HEK293 (cell line): ENCODE measurements around the gene MISFA.

Experiments used
- CTCF ChIA-PET: fragments of 350-600 bp; formaldehyde crosslinking; extraction: SDS; loops from one replicate; lab custom pipeline; 2021; ENCODE audit warnings: antibody characterized with exemption; lab: Yijun Ruan, JAX
- POLR2A ChIA-PET: fragments of 300-600 bp; formaldehyde crosslinking; extraction: SDS; loops from one replicate; lab custom pipeline; 2020; ENCODE audit warnings: antibody characterized with exemption, inconsistent platforms; lab: Yijun Ruan, JAX
- H3K27ac ChIP-seq: fragments of 200-500 bp; sonication (Bioruptor generic); 2 replicates; pipeline ENCODE4 v1.5.1; 2014; ENCODE audit warnings: low read depth, low read length, control low read depth, inconsistent platforms; ENCODE audit errors: extremely low read depth
- H3K36me3 ChIP-seq, 2 experiments: fragments of 200-500 bp in 1 of 2; sonication (Bioruptor generic) in 1 of 2; 1 replicate in 1 of 2; 2 replicates in 1 of 2; pipeline ENCODE4 v1.5.1; 2014 to 2017; ENCODE audit warnings: inconsistent platforms in 2 of 2, low read length in 2 of 2; ENCODE audit not compliant: control insufficient read depth in 2 of 2, insufficient read depth in 1 of 2
- H3K4me1 ChIP-seq: fragments of 200-500 bp; sonication (Bioruptor generic); 2 replicates; pipeline ENCODE4 v1.5.1; 2014; ENCODE audit warnings: mild to moderate bottlenecking, low read length, inconsistent platforms; ENCODE audit not compliant: control insufficient read depth, insufficient read depth
- H3K4me3 ChIP-seq: 2 replicates; pipeline ENCODE4 v1.5.1; 2011; ENCODE audit warnings: low read depth, mild to moderate bottlenecking, control low read depth, low read length, moderate library complexity
- H3K9me3 ChIP-seq: fragments of 200-500 bp; sonication (Bioruptor generic); 2 replicates; pipeline ENCODE4 v1.5.1; 2014; ENCODE audit warnings: low read depth, low read length, inconsistent platforms; ENCODE audit not compliant: control insufficient read depth, insufficient read depth
- GFI1B ChIP-seq: fragments of 450-650 bp; formaldehyde crosslinking; IDR thresholded peaks from 2 replicates; pipeline ENCODE4 v1.5.1; 2016; ENCODE audit warnings: missing biosample characterization, missing genetic modification characterization
- HOXA7 ChIP-seq: sonication (generic); formaldehyde crosslinking; IDR thresholded peaks from 2 replicates; pipeline ENCODE4 v1.8.1; 2022; ENCODE audit warnings: missing genetic modification reagents, borderline replicate concordance
- KLF10 ChIP-seq: fragments of 450-650 bp; IDR thresholded peaks from 2 replicates; pipeline ENCODE4 v1.5.1; 2018; ENCODE audit warnings: missing biosample characterization, mild to moderate bottlenecking, missing genetic modification characterization
- KLF7 ChIP-seq: fragments of 450-650 bp; formaldehyde crosslinking; IDR thresholded peaks from 2 replicates; pipeline ENCODE4 v1.5.1; 2016; ENCODE audit warnings: missing biosample characterization, missing genetic modification characterization, borderline replicate concordance
- KLF8 ChIP-seq: fragments of 450-650 bp; formaldehyde crosslinking; IDR thresholded peaks from 2 replicates; pipeline ENCODE4 v1.5.1; 2016; ENCODE audit warnings: missing biosample characterization, missing genetic modification characterization
- MZF1 ChIP-seq: fragments of 450-650 bp; formaldehyde crosslinking; IDR thresholded peaks from 2 replicates; pipeline ENCODE4 v1.5.1; 2017; ENCODE audit warnings: missing biosample characterization, missing genetic modification characterization, borderline replicate concordance
- PBX3 ChIP-seq: sonication (generic); formaldehyde crosslinking; IDR thresholded peaks from 2 replicates; pipeline ENCODE4 v1.8.1; 2022; ENCODE audit warnings: mild to moderate bottlenecking, moderate library complexity, missing genetic modification reagents
- SCRT2 ChIP-seq: fragments of 450-650 bp; formaldehyde crosslinking; IDR thresholded peaks from 2 replicates; pipeline ENCODE4 v1.5.1; 2016; ENCODE audit warnings: missing biosample characterization, missing genetic modification characterization
- TCF7L2 ChIP-seq: IDR thresholded peaks from 2 replicates; pipeline ENCODE4 v1.6.1; 2011; ENCODE audit warnings: low read depth, mild to moderate bottlenecking, inconsistent platforms, low read length, moderate library complexity, borderline replicate concordance
- ZBTB1 ChIP-seq: fragments of 450-650 bp; formaldehyde crosslinking; IDR thresholded peaks from 2 replicates; pipeline ENCODE4 v1.5.1; 2016; ENCODE audit warnings: missing biosample characterization, missing genetic modification characterization
- ZBTB17 ChIP-seq: fragments of 450-650 bp; formaldehyde crosslinking; IDR thresholded peaks from 2 replicates; pipeline ENCODE4 v1.5.1; 2016; ENCODE audit warnings: missing biosample characterization, missing genetic modification characterization
- ZFP3 ChIP-seq: fragments of 450-650 bp; formaldehyde crosslinking; IDR thresholded peaks from 2 replicates; pipeline ENCODE4 v1.5.1; 2016; ENCODE audit warnings: low read depth, missing biosample characterization, missing genetic modification characterization
- ZNF121 ChIP-seq: fragments of 450-650 bp; formaldehyde crosslinking; IDR thresholded peaks from 2 replicates; pipeline ENCODE4 v1.5.1; 2016; ENCODE audit warnings: missing biosample characterization, missing genetic modification characterization
- ZNF132 ChIP-seq: fragments of 450-650 bp; formaldehyde crosslinking; IDR thresholded peaks from 2 replicates; pipeline ENCODE4 v1.5.1; 2017; ENCODE audit warnings: missing biosample characterization, missing genetic modification characterization, borderline replicate concordance
- ZNF184 ChIP-seq: fragments of 450-650 bp; IDR thresholded peaks from 2 replicates; pipeline ENCODE4 v1.5.1; 2018; ENCODE audit warnings: missing biosample characterization, mild to moderate bottlenecking, missing genetic modification characterization
- ZNF221 ChIP-seq: fragments of 450-650 bp; formaldehyde crosslinking; IDR thresholded peaks from 2 replicates; pipeline ENCODE4 v1.5.1; 2017; ENCODE audit warnings: missing biosample characterization, missing genetic modification characterization, borderline replicate concordance
- ZNF391 ChIP-seq: fragments of 450-650 bp; formaldehyde crosslinking; IDR thresholded peaks from 2 replicates; pipeline ENCODE4 v1.5.1; 2016; ENCODE audit warnings: low read depth, missing biosample characterization, missing genetic modification characterization, borderline replicate concordance
- ZNF548 ChIP-seq: fragments of 450-650 bp; formaldehyde crosslinking; IDR thresholded peaks from 2 replicates; pipeline ENCODE4 v1.5.1; 2016; ENCODE audit warnings: missing biosample characterization, missing genetic modification characterization
- ZNF549 ChIP-seq: fragments of 450-650 bp; IDR thresholded peaks from 2 replicates; pipeline ENCODE4 v1.5.1; 2018; ENCODE audit warnings: missing biosample characterization, missing genetic modification characterization, mild to moderate bottlenecking, inconsistent platforms, moderate library complexity
- ZNF791 ChIP-seq: fragments of 450-650 bp; formaldehyde crosslinking; IDR thresholded peaks from 2 replicates; pipeline ENCODE4 v1.5.1; 2016; ENCODE audit warnings: missing biosample characterization, missing genetic modification characterization
- ZNF837 ChIP-seq: fragments of 450-650 bp; formaldehyde crosslinking; IDR thresholded peaks from 2 replicates; pipeline ENCODE4 v1.5.1; 2016; ENCODE audit warnings: missing biosample characterization, missing genetic modification characterization
- ZSCAN30 ChIP-seq: fragments of 450-650 bp; IDR thresholded peaks from 2 replicates; pipeline ENCODE4 v1.5.1; 2018; ENCODE audit warnings: missing biosample characterization, mild to moderate bottlenecking, missing genetic modification characterization, moderate library complexity
- TF ChIP-seq, protein P1 (sequence below): fragments of 450-650 bp; formaldehyde crosslinking; IDR thresholded peaks from 2 replicates; pipeline ENCODE4 v1.5.1; 2016; ENCODE audit warnings: missing biosample characterization, missing genetic modification characterization
- TF ChIP-seq, protein P2 (sequence below): fragments of 450-650 bp; formaldehyde crosslinking; IDR thresholded peaks from 2 replicates; pipeline ENCODE4 v1.5.1; 2016; ENCODE audit warnings: missing biosample characterization, missing genetic modification characterization

Gene MISFA

GRCh38 chr11:18599739-18600230 is at the start of gene MISFA:
TSS of gene MISFA (plus strand) at chr11:18599789. CDS start at chr11:18599929, 140 bp downstream.
- ChIA-PET CTCF (interaction anchor here (0.7 kb wide), 2 partner anchors 413 to 897 kb away, joined by 3 read pairs; no protein-coding TSS in a partner anchor), POLR2A (no interaction called here)
- TF ChIP-seq KLF8, result no peak
- no peak for TF ChIP-seq ZNF132 (tag by site-specific recombination)
- Histone ChIP-seq H3K9me3 (no peaks in the 10 kb centered on the region), H3K27ac (no peak within 1 kb of the TSS), H3K36me3 (peaks cover 0 to 14% of the 10 kb centered on the region in 2 experiments; a peak in 2 of 3 replicates), H3K4me1 (no peaks in the 10 kb centered on the region), H3K4me3 (no peak within 1 kb of the TSS)

DNA sequence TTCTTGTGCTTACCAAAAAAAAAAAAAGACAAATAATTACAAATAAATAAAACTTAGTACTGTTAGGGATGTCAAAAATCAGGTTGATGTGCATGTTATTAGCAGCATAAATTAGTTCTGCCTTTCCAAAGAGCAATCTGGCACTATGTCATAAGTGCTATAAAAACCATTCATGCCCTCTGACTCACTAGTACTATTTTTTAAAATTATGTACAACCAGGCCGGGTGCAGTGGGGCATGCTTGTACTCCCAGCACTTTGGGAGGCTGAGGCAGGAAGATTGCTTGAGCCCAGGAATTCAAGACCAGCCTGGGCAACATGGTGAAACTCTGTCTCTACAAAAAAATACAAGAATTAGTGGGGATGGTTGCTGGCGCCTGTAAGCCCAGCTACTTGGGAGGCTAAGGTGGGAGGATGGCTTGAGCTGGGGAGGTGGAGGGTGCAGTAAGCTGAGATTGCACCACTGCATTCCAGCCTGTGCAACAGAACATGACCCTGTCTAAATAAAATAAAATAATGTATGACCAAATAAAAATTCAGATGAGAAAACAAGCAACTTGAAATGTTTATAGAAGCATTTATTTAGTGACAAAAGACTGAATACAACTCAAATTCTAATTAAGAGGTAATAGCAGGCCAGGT is 36.4 kb upstream of the MISFA start:
- TF ChIP-seq TCF7L2 (no peak), ZBTB1 (tag by site-specific recombination) (no peak), PBX3 (CRISPR knock-in tag) (no peak), ZBTB17 (tag by site-specific recombination) (no peak), SCRT2 (tag by site-specific recombination) (no peak), ZNF391 (tag by site-specific recombination) (no peak), ZNF121 (tag by site-specific recombination) (no peak)
- TF ChIP-seq, protein P1, sequence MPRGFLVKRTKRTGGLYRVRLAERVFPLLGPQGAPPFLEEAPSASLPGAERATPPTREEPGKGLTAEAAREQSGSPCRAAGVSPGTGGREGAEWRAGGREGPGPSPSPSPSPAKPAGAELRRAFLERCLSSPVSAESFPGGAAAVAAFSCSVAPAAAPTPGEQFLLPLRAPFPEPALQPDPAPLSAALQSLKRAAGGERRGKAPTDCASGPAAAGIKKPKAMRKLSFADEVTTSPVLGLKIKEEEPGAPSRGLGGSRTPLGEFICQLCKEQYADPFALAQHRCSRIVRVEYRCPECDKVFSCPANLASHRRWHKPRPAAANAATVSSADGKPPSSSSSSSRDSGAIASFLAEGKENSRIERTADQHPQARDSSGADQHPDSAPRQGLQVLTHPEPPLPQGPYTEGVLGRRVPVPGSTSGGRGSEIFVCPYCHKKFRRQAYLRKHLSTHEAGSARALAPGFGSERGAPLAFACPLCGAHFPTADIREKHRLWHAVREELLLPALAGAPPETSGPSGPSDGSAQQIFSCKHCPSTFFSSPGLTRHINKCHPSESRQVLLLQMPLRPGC (tag by site-specific recombination), result no peak
- TF ChIP-seq, protein P2, sequence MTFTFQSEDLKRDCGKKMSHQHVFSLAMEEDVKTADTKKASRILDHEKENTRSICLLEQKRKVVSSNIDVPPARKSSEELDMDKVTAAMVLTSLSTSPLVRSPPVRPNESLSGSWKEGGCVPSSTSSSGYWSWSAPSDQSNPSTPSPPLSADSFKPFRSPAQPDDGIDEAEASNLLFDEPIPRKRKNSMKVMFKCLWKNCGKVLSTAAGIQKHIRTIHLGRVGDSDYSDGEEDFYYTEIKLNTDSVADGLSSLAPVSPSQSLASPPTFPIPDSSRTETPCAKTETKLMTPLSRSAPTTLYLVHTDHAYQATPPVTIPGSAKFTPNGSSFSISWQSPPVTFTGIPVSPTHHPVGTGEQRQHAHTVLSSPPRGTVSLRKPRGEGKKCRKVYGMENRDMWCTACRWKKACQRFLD (tag by site-specific recombination), result no peak
- H3K27ac ChIP-seq, result no peak overlapping the region
- peaks cover 0 to 13% of the 10 kb centered on the region in 2 experiments; a peak in 2 of 3 replicates for H3K36me3 ChIP-seq
- POLR2A ChIA-PET, result interaction anchor here (0.8 kb wide), 1 partner anchor 9 kb away, joined by 3 read pairs; no protein-coding TSS in a partner anchor
- CTCF ChIA-PET, result interaction anchor here (1.4 kb wide), 1 partner anchor 168 kb away, joined by 5 read pairs; no protein-coding TSS in a partner anchor
- no peak overlapping the region for H3K4me3 ChIP-seq
- no peaks in the 10 kb centered on the region for H3K4me1 ChIP-seq
- H3K9me3 ChIP-seq, result no peaks in the 10 kb centered on the region

GRCh38 chr11:18564149-18564548 is 35.4 kb upstream of the MISFA start:
- H3K9me3 ChIP-seq, result no peaks in the 10 kb centered on the region
- TF ChIP-seq HOXA7 (no peak), KLF10 (tag by site-specific recombination) (no peak), ZSCAN30 (tag by site-specific recombination) (no peak), ZNF549 (tag by site-specific recombination) (no peak), TCF7L2 (no peak), ZNF837 (tag by site-specific recombination) (no peak), GFI1B (tag by site-specific recombination) (no peak), ZNF221 (tag by site-specific recombination) (no peak), KLF7 (tag by site-specific recombination) (no peak), ZNF548 (tag by site-specific recombination) (no peak), MZF1 (tag by site-specific recombination) (no peak), ZNF791 (tag by site-specific recombination) (no peak), PBX3 (CRISPR knock-in tag) (no peak), ZNF184 (no peak), ZFP3 (tag by site-specific recombination) (no peak)
- TF ChIP-seq, protein P2 (tag by site-specific recombination), result no peak
- ChIA-PET CTCF (interaction anchor here (0.9 to 1.4 kb wide), 2 partner anchors 11 to 167 kb away, joined by 5 read pairs; no protein-coding TSS in a partner anchor), POLR2A (interaction anchor here (0.8 to 1.1 kb wide), 2 partner anchors 10 to 24 kb away, joined by 3 read pairs; partner anchors contain the start of gene UEVLD)
- H3K4me1 ChIP-seq, result no peaks in the 10 kb centered on the region
- no peak overlapping the region for H3K4me3 ChIP-seq
- no peak overlapping the region for H3K27ac ChIP-seq
- peaks cover 0 to 12% of the 10 kb centered on the region in 2 experiments; a peak in 2 of 3 replicates for H3K36me3 ChIP-seq
